MM.1S (cell line): Measurements from ENCODE around the gene CTSD.

Experiments used
- CTCF ChIP-seq: fragments of 300-600 bp; sonication (generic); IDR thresholded peaks from 2 replicates; pipeline ENCODE4 v1.5.1; 2016; ENCODE audit warnings: antibody characterized with exemption, low read length, mixed read lengths
- EZH2 ChIP-seq: fragments of 300-600 bp; sonication (generic); optimal IDR thresholded peaks from 2 replicates; pipeline ENCODE3; 2017; ENCODE audit warnings: low read depth, mild to moderate bottlenecking, antibody characterized with exemption, low read length, mixed read lengths
- EZH2phosphoT487 ChIP-seq: fragments of 300-600 bp; sonication (generic); IDR thresholded peaks from 2 replicates; pipeline ENCODE4 v1.6.1; 2018; ENCODE audit warnings: antibody characterized with exemption, low read length

- TF ChIP-seq EZH2: no peak
- no peak for TF ChIP-seq CTCF
- TF ChIP-seq EZH2phosphoT487: no peak
Observed at GRCh38 chr11:1705126-1706052, 58.3 kb downstream of the CTSD start.
